Measurements from ENCODE around the gene MAP7D1. TPM values are rescaled to one million over a fixed set of nuclear protein-coding genes. Genes with fewer than 3 reads are reported as not detected.
"Not testable (repeated sequence)": the region's sequence is repeated elsewhere in the genome, so short reads cannot be mapped to it uniquely, and the experiment has no call there.

The MAP7D1 gene
- total RNA-seq, 1 donor from 2014 or later = 49.6 TPM

- no peak for DNase-seq
Measured at GRCh38 chr1:36151845-36152203, 4.1 kb upstream of the MAP7D1 start.

- no peak for DNase-seq
Measured at GRCh38 chr1:36153476-36153875, 2.5 kb upstream of the MAP7D1 start.

DNA sequence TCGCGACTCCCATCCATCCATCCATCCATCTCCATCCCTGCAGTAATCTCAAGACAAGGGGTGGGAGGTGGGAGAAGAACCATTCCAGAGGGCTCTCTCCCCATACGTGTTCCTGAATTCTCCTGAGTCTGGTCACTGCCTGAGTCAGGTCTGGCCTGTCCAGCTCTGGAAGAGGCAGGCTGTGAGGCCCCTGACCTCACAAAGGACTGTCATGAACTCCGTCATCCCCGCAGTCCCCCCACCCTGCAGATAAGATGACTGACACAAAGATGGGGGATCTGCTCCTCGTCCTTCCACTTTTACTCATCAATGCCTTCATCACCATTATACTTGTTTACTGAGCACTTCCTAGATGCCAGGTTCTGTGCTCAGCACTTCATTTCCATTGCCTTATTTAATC is 1.6 kb upstream of the MAP7D1 start:
- no peak for DNase-seq

DNA sequence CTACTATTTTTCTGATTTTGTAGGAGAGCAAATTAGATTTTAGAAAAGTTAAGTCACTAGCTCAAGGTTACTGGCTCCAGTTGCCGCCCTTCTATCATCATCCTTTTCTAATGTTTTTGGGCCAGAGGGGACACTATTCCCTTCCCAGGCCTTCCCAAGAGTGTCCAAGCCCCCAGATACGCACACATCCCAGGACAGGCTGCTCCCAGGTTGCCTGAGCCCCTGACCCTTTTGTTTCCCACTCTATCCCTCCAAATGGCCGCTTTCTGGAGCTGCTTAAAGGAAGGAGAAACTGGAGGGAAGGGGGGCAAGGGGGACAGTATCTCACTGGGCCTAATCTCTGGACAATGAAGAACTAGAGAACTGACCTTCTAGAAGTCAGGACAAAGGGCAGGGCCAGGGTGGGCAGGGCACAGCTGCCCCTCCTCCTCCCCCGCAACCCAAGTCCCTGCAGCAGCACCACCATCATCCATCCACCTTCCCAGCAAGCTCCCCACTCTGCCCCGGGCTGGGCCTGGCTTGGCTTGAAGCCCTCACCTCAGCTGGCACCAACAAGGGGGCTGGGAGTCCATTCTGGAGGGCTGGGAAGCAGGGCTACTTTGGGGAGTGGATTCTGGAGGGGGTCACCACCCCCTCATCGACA is 1.1 kb upstream of the MAP7D1 start:
- DNase-seq = no peak

DNA sequence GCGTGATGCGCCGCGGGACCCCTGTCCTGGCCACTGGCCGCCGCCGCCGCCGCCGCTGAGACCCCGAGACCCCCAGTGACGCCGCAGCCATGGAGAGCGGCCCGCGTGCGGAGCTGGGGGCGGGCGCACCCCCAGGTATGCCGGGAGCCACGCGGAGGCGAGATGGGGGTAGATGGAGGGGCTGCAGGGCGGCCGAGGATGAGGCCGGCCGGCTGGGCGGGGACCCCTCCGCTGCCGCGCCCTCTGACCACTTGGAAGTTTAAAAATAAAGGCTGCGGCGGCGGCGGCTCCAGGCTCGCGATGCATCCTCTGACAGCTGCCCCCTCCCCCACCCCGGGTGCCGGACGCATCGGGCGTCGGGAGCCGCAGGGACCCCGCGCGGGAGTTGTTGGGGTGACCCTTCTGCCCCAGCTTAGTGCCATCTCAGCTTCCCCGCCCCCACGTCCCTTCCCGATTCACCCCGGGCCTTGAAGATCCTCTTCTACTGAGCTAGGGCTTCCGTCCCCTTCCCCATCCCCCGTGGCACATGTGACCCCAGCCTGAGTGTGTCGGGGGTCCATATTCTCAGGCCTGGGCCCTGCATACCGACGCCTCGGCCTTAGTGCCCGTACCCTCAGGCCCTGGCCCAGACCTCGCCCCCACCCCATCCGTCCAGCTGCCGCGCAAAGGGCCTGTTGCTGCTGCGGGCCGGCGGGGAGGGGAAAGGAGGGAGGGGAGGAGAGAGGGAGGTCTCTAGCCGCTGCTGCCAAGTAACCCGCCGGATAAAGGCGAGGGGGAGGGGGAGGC is 562 bp downstream of the MAP7D1 start:
- peak; percentile 75 for DNase-seq

GRCh38 chr1:36157115-36157903 is 1.3 kb downstream of the MAP7D1 start:
- peak; percentile 49 for DNase-seq

- no peak for DNase-seq
Measured at GRCh38 chr1:36157973-36158826, 2.2 kb downstream of the MAP7D1 start.

DNA sequence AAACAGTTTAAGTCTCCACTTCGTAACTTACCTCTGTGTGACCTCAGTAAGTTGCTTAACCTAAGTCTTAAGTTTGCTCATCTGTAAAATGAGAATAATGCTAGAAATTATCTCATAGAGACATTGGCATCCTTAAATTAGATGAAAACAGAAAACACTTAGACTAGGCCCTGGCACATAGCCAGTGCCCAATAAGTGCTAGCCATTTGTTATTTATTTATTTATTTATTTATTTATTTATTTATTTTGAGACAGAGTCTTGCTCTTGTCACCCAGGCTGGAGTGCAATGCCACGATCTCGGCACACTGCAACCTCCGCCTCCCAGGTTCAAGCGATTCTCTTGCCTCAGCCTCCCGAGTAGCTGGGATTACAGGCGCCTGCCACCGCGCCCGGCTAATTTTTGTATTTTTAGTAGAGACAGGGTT is 2.9 kb downstream of the MAP7D1 start:
- not testable (repeated sequence) for DNase-seq

DNA sequence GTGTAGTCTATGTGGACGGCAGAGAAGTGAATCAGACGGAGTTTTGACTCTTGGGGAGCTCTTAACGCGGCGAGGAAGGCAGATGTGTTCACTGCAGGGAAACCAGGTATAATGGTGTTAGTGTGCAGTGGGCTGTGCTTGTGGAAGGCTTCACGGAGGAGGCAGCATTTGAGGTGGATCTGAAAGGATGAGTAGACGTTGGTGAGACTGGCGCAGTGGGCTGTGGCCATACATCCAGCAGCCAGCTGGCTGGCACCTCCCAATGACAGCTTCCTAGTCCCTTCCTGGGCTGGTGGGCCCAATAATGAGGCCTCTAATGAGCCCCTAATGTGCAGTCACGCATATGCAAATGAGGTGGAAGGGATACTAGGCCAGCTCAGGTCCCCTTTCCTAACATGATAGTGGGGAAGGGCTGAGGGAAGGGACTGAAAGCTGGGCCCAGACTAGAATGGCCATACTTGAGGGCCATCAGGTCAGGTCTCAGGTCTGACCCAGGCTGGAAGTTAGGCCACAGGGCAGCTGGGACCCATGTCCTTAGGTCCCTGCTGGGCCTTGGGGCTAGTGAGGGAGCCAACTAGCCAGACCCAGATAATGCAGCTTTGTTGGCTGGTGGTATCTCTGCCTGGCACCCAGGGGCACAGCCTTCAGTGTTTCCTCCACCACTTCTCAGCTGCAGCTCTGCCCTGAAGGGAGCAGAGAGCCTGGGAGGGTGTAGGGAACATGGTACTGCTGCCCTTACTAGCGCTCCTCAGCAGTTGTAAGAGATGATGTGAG is 3.8 kb downstream of the MAP7D1 start:
- no peak for DNase-seq

DNA sequence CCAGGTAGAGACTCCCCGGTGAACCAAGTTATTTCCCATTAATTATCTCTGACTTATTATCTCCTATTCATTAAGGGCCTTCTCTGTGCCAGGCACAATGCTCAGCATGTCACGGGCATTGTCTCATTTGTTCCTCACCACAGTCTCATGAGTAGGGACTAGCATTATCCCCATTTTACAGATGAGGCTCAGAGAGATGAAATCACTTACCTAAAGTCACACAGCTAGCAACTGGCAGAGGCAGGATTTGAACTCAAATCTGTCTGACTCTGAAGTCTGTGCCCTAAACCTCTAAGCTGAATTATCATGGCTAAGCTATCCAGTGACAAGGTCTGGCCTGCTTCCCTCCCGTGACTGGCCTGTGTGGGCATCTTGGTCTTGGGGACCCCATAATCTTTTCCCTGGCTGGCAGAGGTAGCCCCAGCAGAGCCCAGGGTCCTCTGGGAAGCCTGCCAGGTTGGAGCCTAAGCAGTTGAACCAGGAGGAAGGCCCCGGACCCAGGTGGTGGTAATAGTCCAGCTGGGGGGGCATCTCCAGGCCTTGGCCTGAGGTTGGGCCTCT is 4.5 kb downstream of the MAP7D1 start:
- DNase-seq = no peak

DNA sequence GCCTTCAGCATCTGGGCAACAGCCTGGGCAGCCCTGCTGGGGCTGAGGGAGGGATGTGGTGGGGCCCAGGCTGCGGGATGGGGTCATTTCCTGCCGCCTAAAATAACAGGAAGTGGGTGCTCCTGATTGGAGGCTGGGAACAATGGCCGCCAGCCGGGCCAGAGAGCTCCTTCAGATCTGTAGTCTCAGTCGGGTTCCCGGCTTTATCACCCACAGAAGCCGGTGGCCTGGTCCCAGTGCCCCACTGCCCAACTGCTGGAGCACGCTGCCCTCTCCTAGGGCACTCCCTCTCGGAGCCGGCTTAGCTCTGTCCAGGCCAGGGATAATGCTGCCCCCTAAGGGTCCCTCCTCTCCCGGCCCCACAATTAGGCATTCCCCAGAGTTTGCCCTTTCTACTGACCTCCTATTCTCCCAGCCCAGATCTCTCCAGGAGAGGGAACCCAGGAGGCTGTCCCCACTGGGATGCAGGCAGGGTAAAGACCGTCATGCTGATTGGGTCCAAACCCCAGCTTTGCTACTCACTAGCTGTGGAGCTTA is 5.1 kb downstream of the MAP7D1 start:
- DNase-seq = no peak

GRCh38 chr1:36161641-36162531 is 5.9 kb downstream of the MAP7D1 start:
- DNase-seq = peak; percentile 26

- DNase-seq = no peak
Measured at GRCh38 chr1:36162680-36163239, 6.8 kb downstream of the MAP7D1 start.

GRCh38 chr1:36163426-36163825 is 7.5 kb downstream of the MAP7D1 start:
- no peak for DNase-seq

DNA sequence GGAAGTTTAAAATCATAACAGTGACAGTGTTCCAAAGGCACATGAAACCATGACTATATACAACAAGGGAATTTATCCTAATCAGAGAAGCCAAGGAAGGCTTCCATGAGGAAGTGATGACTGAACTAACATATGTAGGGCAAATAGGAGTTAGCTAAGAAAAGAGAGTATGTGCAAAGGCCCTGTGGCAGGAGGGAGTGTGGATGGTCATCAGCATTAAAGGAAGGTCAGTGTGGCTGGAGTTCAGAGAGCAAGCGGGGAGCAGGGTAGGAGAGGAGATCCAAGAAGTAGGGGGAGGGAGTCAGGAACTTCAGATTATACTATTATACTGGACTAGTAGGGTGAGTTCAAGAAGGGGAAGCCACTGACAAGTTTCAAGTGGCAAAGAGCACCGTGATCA is 8.4 kb downstream of the MAP7D1 start:
- DNase-seq = no peak

DNA sequence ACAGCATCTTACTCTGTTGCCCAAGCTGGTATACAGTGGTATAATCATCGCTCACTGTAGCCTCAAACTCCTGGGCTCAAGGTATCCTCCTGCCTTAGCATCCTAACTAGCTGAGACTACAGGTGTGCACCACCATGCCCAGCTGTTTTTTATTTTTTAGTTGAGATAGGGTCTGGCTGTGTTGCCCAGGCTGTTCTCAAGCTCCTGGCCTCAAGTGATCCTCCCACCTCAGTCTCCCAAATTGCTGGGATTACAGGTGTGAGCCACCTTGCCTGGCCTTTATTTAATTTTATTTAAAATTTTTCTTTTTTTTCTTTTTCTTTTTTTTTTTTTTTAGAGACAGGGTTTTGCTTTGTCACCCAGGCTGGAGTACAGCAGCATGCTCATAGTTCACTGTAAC is 9.2 kb downstream of the MAP7D1 start:
- DNase-seq = no peak

GRCh38 chr1:36166136-36166535 is 10.2 kb downstream of the MAP7D1 start:
- DNase-seq = no peak

- no peak for DNase-seq
Measured at GRCh38 chr1:36166938-36167905, 11.3 kb downstream of the MAP7D1 start.
